Fibroblast of lung (primary cell): ENCODE data around the gene ADH1B. TPM values are rescaled to one million over a fixed set of nuclear protein-coding genes. Genes with fewer than 3 reads are reported as not detected.

Experiments
- DNase-seq, 2 donors: peaks; one replicate each; pipeline versions ENCODE4 v3.0.0 to v3.0.0-alpha.2; 2010; ENCODE audit warnings: low read depth in 2 of 2
- H2AFZ ChIP-seq: 2 replicates; pipeline ENCODE4 v1.5.1; 2012; ENCODE audit warnings: low read length, control low read depth, inconsistent platforms
- H3K27ac ChIP-seq: 2 replicates; pipeline ENCODE4 v1.5.1; 2011; ENCODE audit warnings: low read length, control low read depth; ENCODE audit not compliant: insufficient read depth
- H3K27me3 ChIP-seq: 2 replicates; pipeline ENCODE4 v1.5.1; 2011; ENCODE audit warnings: mild to moderate bottlenecking, low read length; ENCODE audit not compliant: control insufficient read depth, insufficient read depth
- H3K36me3 ChIP-seq: 2 replicates; pipeline ENCODE4 v1.5.1; 2011; ENCODE audit warnings: low read length; ENCODE audit not compliant: control insufficient read depth, insufficient read depth
- H3K4me1 ChIP-seq: 2 replicates; pipeline ENCODE4 v1.5.1; 2011; ENCODE audit warnings: low read length; ENCODE audit not compliant: control insufficient read depth, insufficient read depth; ENCODE audit errors: extremely low read depth
- H3K4me2 ChIP-seq: 2 replicates; pipeline ENCODE4 v1.5.1; 2011; ENCODE audit warnings: low read length, control low read depth; ENCODE audit not compliant: insufficient read depth; ENCODE audit errors: extremely low read depth
- H3K4me3 ChIP-seq, 4 experiments: fragments of 200-600 bp in 1 of 4; sonication (generic) in 1 of 4; replicated peaks in 1 of 4; 2 replicates each; pipeline ENCODE4 v1.5.1; 2011 to 2016; ENCODE audit warnings: low read length in 4 of 4, low read depth in 3 of 4, mild to moderate bottlenecking in 3 of 4, control low read depth in 2 of 4, inconsistent platforms in 1 of 4, mixed read lengths in 1 of 4; ENCODE audit not compliant: insufficient read depth in 1 of 4; ENCODE audit errors: control extremely low read depth in 1 of 4
- H3K79me2 ChIP-seq: 2 replicates; pipeline ENCODE4 v1.5.1; 2012; ENCODE audit warnings: mild to moderate bottlenecking, low read length, inconsistent platforms; ENCODE audit not compliant: control insufficient read depth, insufficient read depth
- H3K9ac ChIP-seq: 2 replicates; pipeline ENCODE4 v1.5.1; 2011; ENCODE audit warnings: mild to moderate bottlenecking, low read length, control low read depth; ENCODE audit not compliant: insufficient read depth
- H3K9me3 ChIP-seq: 2 replicates; pipeline ENCODE4 v1.5.1; 2012; ENCODE audit warnings: low read depth, low read length; ENCODE audit not compliant: control insufficient read depth, insufficient read depth
- H4K20me1 ChIP-seq: 2 replicates; pipeline ENCODE4 v1.5.1; 2011; ENCODE audit warnings: low read length; ENCODE audit not compliant: control insufficient read depth, insufficient read depth; ENCODE audit errors: extremely low read depth
- EZH2 ChIP-seq: IDR thresholded peaks from 2 replicates; pipeline ENCODE4 v1.5.1; 2012; ENCODE audit warnings: low read length, control low read depth, mild to moderate bottlenecking; ENCODE audit errors: missing control alignments
- polyA plus RNA-seq, 2 donors: library from polyadenylated mRNA; depleted of rRNA in 1 of 2; stranded (reverse) in 1 of 2; unstranded in 1 of 2; fragments of >200 nt; gene quantifications; 2 replicates each; pipeline ENCODE4 v1.2.1, GENCODE V29; 2011 to 2012; ENCODE audit warnings: missing spikeins in 1 of 2
- total RNA-seq: library from RNA; depleted of rRNA; stranded (reverse); fragments of >200 nt; gene quantifications from 2 replicates; pipeline ENCODE4 v1.2.1, GENCODE V29; 2014
- TF ChIP-seq, protein P1 (sequence below), 2 donors: IDR thresholded peaks in 1 of 2; conservative IDR thresholded peaks in 1 of 2; 1 replicate in 1 of 2; 2 replicates in 1 of 2; pipeline ENCODE4 v1.5.1; 2011 to 2012; ENCODE audit warnings: low read length in 2 of 2, control low read depth in 1 of 2, inconsistent platforms in 1 of 2, low read depth in 1 of 2, mild to moderate bottlenecking in 1 of 2

Gene ADH1B
- total and polyA plus RNA-seq, 2 donors (not counting 1 experiment from before 2014, with no cell fraction given), result 188 to 364 TPM

DNA sequence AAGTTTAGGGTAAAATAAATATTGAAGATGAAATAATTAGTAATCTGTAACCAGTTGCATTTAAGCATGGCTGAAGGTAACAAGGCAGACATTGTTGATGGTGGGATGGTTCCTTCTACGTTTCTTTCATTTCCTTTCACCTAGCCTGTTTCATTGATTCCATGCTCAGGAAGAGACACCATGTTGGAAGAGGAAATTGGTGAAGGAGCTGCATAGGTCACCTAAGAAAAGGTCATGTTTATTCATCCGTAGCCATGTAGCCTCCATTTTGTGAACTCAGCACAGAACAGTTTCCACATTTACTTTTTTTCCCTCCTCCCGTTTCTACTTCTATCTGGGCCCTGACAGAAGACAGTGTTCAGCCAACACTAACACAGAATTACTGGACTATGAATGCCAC is 3.8 kb downstream of the ADH1B start:
- TF ChIP-seq, protein P1, sequence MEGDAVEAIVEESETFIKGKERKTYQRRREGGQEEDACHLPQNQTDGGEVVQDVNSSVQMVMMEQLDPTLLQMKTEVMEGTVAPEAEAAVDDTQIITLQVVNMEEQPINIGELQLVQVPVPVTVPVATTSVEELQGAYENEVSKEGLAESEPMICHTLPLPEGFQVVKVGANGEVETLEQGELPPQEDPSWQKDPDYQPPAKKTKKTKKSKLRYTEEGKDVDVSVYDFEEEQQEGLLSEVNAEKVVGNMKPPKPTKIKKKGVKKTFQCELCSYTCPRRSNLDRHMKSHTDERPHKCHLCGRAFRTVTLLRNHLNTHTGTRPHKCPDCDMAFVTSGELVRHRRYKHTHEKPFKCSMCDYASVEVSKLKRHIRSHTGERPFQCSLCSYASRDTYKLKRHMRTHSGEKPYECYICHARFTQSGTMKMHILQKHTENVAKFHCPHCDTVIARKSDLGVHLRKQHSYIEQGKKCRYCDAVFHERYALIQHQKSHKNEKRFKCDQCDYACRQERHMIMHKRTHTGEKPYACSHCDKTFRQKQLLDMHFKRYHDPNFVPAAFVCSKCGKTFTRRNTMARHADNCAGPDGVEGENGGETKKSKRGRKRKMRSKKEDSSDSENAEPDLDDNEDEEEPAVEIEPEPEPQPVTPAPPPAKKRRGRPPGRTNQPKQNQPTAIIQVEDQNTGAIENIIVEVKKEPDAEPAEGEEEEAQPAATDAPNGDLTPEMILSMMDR (conservative IDR thresholded peaks at IDR 0.05 in 1 of 2, IDR thresholded peaks at IDR 0.05 in 1 of 2; ENCODE audit: low read depth in 1 of 2, low read length in 2 of 2), result no peak
- no peak for TF ChIP-seq EZH2
- no peaks in the 10 kb centered on the region for H3K4me1 ChIP-seq

DNA sequence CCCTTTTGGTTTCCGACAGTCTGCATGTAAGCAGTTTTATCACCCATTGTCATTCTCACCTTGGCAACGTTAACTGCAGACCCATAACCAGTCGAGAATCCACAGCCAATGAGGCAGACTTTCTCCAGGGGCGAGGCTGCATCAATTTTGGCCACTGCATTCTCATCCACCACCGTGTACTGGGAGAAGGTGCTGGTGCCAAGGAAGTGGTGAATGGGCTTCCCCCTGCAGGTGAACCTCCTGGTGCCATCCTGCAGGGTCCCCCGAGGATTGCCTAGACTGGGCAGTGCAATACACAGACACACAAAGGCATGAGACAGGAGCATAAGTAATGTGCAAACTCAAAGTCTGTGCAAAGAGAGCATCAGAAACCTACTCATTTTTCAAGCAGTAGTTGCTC is 5.4 kb downstream of the ADH1B start:
- H3K79me2 ChIP-seq, result no peaks in the 10 kb centered on the region
- no peaks in the 10 kb centered on the region for H3K9me3 ChIP-seq
- DNase-seq, result no peak
- no peaks in the 10 kb centered on the region for H3K4me1 ChIP-seq
- H3K27ac ChIP-seq, result no peak overlapping the region
- no peak overlapping the region for H3K4me2 ChIP-seq
- H3K36me3 ChIP-seq, result no peaks in the 10 kb centered on the region
- H3K9ac ChIP-seq, result no peak overlapping the region
- H2AFZ ChIP-seq, result no peak overlapping the region
- TF ChIP-seq EZH2, result no peak
- TF ChIP-seq, protein P1 (conservative IDR thresholded peaks at IDR 0.05 in 1 of 2, IDR thresholded peaks at IDR 0.05 in 1 of 2; ENCODE audit: low read depth in 1 of 2, low read length in 2 of 2), result no peak
- H4K20me1 ChIP-seq, result no peaks in the 10 kb centered on the region
- no peaks in the 10 kb centered on the region for H3K27me3 ChIP-seq
- peak overlapping the region in 1 of 4 experiments; percentile 3 for H3K4me3 ChIP-seq

More for the DNA sequence above, 3.8 kb downstream of the ADH1B start:
- Histone ChIP-seq H3K9me3 (no peaks in the 10 kb centered on the region), H3K9ac (no peak overlapping the region), H3K27ac (no peak overlapping the region), H3K27me3 (no peaks in the 10 kb centered on the region), H3K4me2 (no peak overlapping the region), H3K79me2 (no peaks in the 10 kb centered on the region), H3K4me3 (no peak overlapping the region), H3K36me3 (no peaks in the 10 kb centered on the region), H2AFZ (peak overlapping the region; percentile 2), H4K20me1 (no peaks in the 10 kb centered on the region)
- no peak for DNase-seq

DNA sequence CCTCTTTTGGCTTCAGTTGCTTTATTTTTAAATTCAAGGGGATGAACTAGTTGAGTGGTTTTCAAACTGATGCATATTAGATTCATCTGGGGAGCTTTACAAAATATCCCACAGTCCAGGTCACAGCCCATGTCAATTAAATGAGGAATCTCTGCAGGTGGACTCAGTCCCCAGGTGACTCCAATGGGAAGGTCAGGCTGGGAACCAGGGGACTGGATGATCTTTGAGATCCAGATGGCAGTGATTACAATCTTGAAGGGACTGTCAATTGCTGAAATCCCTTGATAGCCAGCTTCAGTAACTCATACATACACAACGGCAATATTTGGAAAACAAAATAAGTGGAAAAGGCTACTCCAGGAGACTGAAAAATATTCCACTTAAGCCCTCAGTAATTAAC is 7.0 kb downstream of the ADH1B start:
- Histone ChIP-seq H3K4me3 (no peak overlapping the region), H3K27me3 (no peaks in the 10 kb centered on the region)

More for the DNA sequence above, 7.0 kb downstream of the ADH1B start:
- H3K36me3 ChIP-seq, result no peaks in the 10 kb centered on the region
- no peak overlapping the region for H3K27ac ChIP-seq
- H4K20me1 ChIP-seq, result no peaks in the 10 kb centered on the region
- no peaks in the 10 kb centered on the region for H3K9me3 ChIP-seq
- no peak for DNase-seq
- H3K79me2 ChIP-seq, result no peaks in the 10 kb centered on the region
- TF ChIP-seq, protein P1 (conservative IDR thresholded peaks at IDR 0.05 in 1 of 2, IDR thresholded peaks at IDR 0.05 in 1 of 2; ENCODE audit: low read depth in 1 of 2, low read length in 2 of 2), result no peak
- no peak for TF ChIP-seq EZH2
- no peak overlapping the region for H2AFZ ChIP-seq
- no peaks in the 10 kb centered on the region for H3K4me1 ChIP-seq
- H3K4me2 ChIP-seq, result no peak overlapping the region
- no peak overlapping the region for H3K9ac ChIP-seq
